ENCODE measurements around the gene PROSER3. TPM values are rescaled to one million over a fixed set of nuclear protein-coding genes. Genes with fewer than 3 reads are reported as not detected.

Gene PROSER3
- polyA plus RNA-seq, 1 donor from 2014 or later = 1.2 TPM

- Histone ChIP-seq H3K27ac (ENCODE audit: low read length) (no peak overlapping the region), H3K9me3 (ENCODE audit: low read length) (no peaks in the 10 kb centered on the region), H3K27me3 (ENCODE audit: insufficient read depth, low read depth, low read length) (no peaks in the 10 kb centered on the region), H2AFZ (ENCODE audit: low read depth, low read length) (no peak overlapping the region), H3K4me3 (ENCODE audit: low read length) (no peak overlapping the region), H3K9me2 (ENCODE audit: insufficient read depth, low read length) (no peaks in the 10 kb centered on the region), H3K4me2 (ENCODE audit: low read length) (no peak overlapping the region), H3F3A (ENCODE audit: insufficient read depth, low read length, poor library complexity, severe bottlenecking) (no peaks in the 10 kb centered on the region), H3K9ac (ENCODE audit: low read length) (no peak overlapping the region), H4K20me1 (ENCODE audit: insufficient read depth) (no peaks in the 10 kb centered on the region), H3K36me3 (ENCODE audit: insufficient read depth, low read length) (no peaks in the 10 kb centered on the region), H3K79me2 (replicated peaks; ENCODE audit: insufficient read depth, low read length) (no peaks in the 10 kb centered on the region)
- no peak for TF ChIP-seq EP300 (conservative IDR thresholded peaks at IDR 0.05; ENCODE audit: poor library complexity, severe bottlenecking)
- TF ChIP-seq EZH2 (IDR thresholded peaks at IDR 0.05; ENCODE audit: borderline replicate concordance, insufficient read depth, low read length, poor library complexity, severe bottlenecking) = no peak
- no peak for TF ChIP-seq TAF1 (IDR thresholded peaks at IDR 0.05; ENCODE audit: low read depth)
- TF ChIP-seq POLR2AphosphoS5 (IDR thresholded peaks at IDR 0.05) = no peak
- no peak for TF ChIP-seq MXI1 (conservative IDR thresholded peaks at IDR 0.05; ENCODE audit: poor library complexity, severe bottlenecking)
- TF ChIP-seq CTCF (IDR thresholded peaks at IDR 0.05; ENCODE audit: poor library complexity, severe bottlenecking) = no peak
These were observed 28.2 kb upstream of the PROSER3 start for GRCh38 chr19:35729763-35730162.

GRCh38 chr19:35730326-35730725 is 27.6 kb upstream of the PROSER3 start:
- TF ChIP-seq POLR2AphosphoS5 (IDR thresholded peaks at IDR 0.05) = no peak
- no peak for TF ChIP-seq EP300 (conservative IDR thresholded peaks at IDR 0.05; ENCODE audit: poor library complexity, severe bottlenecking)
- no peak overlapping the region for H3K9ac ChIP-seq (ENCODE audit: low read length)
- no peaks in the 10 kb centered on the region for H3K27me3 ChIP-seq (ENCODE audit: insufficient read depth, low read depth, low read length)
- no peak overlapping the region for H3K4me2 ChIP-seq (ENCODE audit: low read length)
- H4K20me1 ChIP-seq (ENCODE audit: insufficient read depth) = no peaks in the 10 kb centered on the region
- H3F3A ChIP-seq (ENCODE audit: insufficient read depth, low read length, poor library complexity, severe bottlenecking) = no peaks in the 10 kb centered on the region
- no peak overlapping the region for H3K27ac ChIP-seq (ENCODE audit: low read length)
- H2AFZ ChIP-seq (ENCODE audit: low read depth, low read length) = no peak overlapping the region
- H3K9me3 ChIP-seq (ENCODE audit: low read length) = no peaks in the 10 kb centered on the region
- H3K79me2 ChIP-seq (replicated peaks; ENCODE audit: insufficient read depth, low read length) = no peaks in the 10 kb centered on the region
- H3K4me3 ChIP-seq (ENCODE audit: low read length) = no peak overlapping the region
- H3K9me2 ChIP-seq (ENCODE audit: insufficient read depth, low read length) = no peaks in the 10 kb centered on the region
- H3K36me3 ChIP-seq (ENCODE audit: insufficient read depth, low read length) = no peaks in the 10 kb centered on the region

- Histone ChIP-seq H3K9me3 (ENCODE audit: low read length) (no peaks in the 10 kb centered on the region), H3K9me2 (ENCODE audit: insufficient read depth, low read length) (no peaks in the 10 kb centered on the region), H3K4me2 (ENCODE audit: low read length) (no peak overlapping the region), H3K79me2 (replicated peaks; ENCODE audit: insufficient read depth, low read length) (no peaks in the 10 kb centered on the region), H3K27ac (ENCODE audit: low read length) (no peak overlapping the region), H3K36me3 (ENCODE audit: insufficient read depth, low read length) (no peaks in the 10 kb centered on the region), H3K4me3 (ENCODE audit: low read length) (no peak overlapping the region), H3K27me3 (ENCODE audit: insufficient read depth, low read depth, low read length) (no peaks in the 10 kb centered on the region), H3F3A (ENCODE audit: insufficient read depth, low read length, poor library complexity, severe bottlenecking) (no peaks in the 10 kb centered on the region), H4K20me1 (ENCODE audit: insufficient read depth) (no peaks in the 10 kb centered on the region), H3K9ac (ENCODE audit: low read length) (no peak overlapping the region), H2AFZ (ENCODE audit: low read depth, low read length) (no peak overlapping the region)
- TF ChIP-seq EZH2 (IDR thresholded peaks at IDR 0.05; ENCODE audit: borderline replicate concordance, insufficient read depth, low read length, poor library complexity, severe bottlenecking) (no peak), TAF1 (IDR thresholded peaks at IDR 0.05; ENCODE audit: low read depth) (no peak), POLR2AphosphoS5 (IDR thresholded peaks at IDR 0.05) (no peak), EP300 (conservative IDR thresholded peaks at IDR 0.05; ENCODE audit: poor library complexity, severe bottlenecking) (no peak), CTCF (IDR thresholded peaks at IDR 0.05; ENCODE audit: poor library complexity, severe bottlenecking) (no peak), SMC3 (conservative IDR thresholded peaks at IDR 0.05; ENCODE audit: poor library complexity) (no peak), RAD21 (conservative IDR thresholded peaks at IDR 0.05) (no peak)
These were observed 26.6 kb upstream of the PROSER3 start for GRCh38 chr19:35731353-35731752.
